Stimulated activated naive B cell treated with anti-CD40 and anti-IgM and Interleukin-4, amounts not matched to agents 10 μg/mL and 1 μg/mL and 100 μg/mL, for 72 hours (primary cell): ENCODE measurements around the gene ARHGAP12.
"Not testable (repeated sequence)": the region's sequence is repeated elsewhere in the genome, so short reads cannot be mapped to it uniquely, and the experiment has no call there.

Experiments
- ATAC-seq, 2 donors: fragments of 150-1000 bp; cut with Tn5 transposase; replicated peaks; 2 replicates each; pipeline ENCODE4 v1.10.0; 2021; ENCODE audit warnings: moderate library complexity in 1 of 2
- DNase-seq: peaks from one replicate; pipeline ENCODE4 v3.0.0; 2021
- H3K27ac Mint-ChIP-seq: one replicate; pipeline ENCODE4 v1.8.0; 2022; ENCODE audit warnings: mild to moderate bottlenecking, mixed read lengths
- H3K27me3 Mint-ChIP-seq, 2 donors: one replicate each; pipeline ENCODE4 v1.8.0; 2022; ENCODE audit warnings: mixed read lengths in 2 of 2
- H3K36me3 Mint-ChIP-seq, 2 donors: one replicate each; pipeline ENCODE4 v1.8.0; 2022; ENCODE audit warnings: mixed read lengths in 2 of 2, mild to moderate bottlenecking in 1 of 2
- H3K4me1 Mint-ChIP-seq, 2 donors: one replicate each; pipeline ENCODE4 v1.8.0; 2022; ENCODE audit warnings: mixed read lengths in 2 of 2, mild to moderate bottlenecking in 1 of 2
- H3K4me3 Mint-ChIP-seq, 2 donors: one replicate each; pipeline ENCODE4 v1.8.0; 2022; ENCODE audit warnings: mild to moderate bottlenecking in 2 of 2, mixed read lengths in 2 of 2, moderate library complexity in 1 of 2
- H3K9me3 Mint-ChIP-seq, 2 donors: one replicate each; pipeline ENCODE4 v1.8.0; 2022; ENCODE audit warnings: mixed read lengths in 2 of 2, mild to moderate bottlenecking in 1 of 2

The ARHGAP12 gene

GRCh38 chr10:31780717-31781116 is 147.9 kb downstream of the ARHGAP12 start:
- peaks cover 0 to 5% of the 10 kb centered on the region in 2 donors for H3K9me3 Mint-ChIP-seq
- H3K27ac Mint-ChIP-seq = no peak overlapping the region
- H3K27me3 Mint-ChIP-seq = peaks cover 4 to 8% of the 10 kb centered on the region in 2 donors
- no peak overlapping the region for H3K4me3 Mint-ChIP-seq
- DNase-seq (no peak), ATAC-seq (no peak)
- H3K36me3 Mint-ChIP-seq = no peaks in the 10 kb centered on the region
- H3K4me1 Mint-ChIP-seq = no peaks in the 10 kb centered on the region

DNA sequence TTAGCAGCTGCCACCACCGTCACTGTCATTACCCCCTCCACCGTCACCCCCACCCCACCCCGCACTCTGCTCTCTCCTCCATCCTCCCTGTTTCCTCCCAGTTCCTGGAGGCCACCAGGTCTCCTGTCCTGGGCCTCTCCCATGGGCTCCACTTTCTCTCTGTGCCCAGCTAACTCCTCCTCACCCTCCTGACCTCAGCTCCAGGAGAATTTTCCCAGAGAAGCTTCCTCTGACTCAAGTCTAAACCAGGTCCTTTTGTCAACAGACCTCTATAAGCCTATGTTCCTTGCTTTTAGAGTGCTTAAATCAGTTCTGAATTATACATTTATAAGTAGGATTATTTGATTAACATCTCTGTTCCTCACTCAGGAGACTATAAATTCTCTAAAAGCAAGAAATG is 150.0 kb downstream of the ARHGAP12 start:
- Mint-ChIP-seq H3K27me3 (peaks cover 4 to 8% of the 10 kb centered on the region in 2 donors), H3K36me3 (no peaks in the 10 kb centered on the region)
- no peak for DNase-seq

DNA sequence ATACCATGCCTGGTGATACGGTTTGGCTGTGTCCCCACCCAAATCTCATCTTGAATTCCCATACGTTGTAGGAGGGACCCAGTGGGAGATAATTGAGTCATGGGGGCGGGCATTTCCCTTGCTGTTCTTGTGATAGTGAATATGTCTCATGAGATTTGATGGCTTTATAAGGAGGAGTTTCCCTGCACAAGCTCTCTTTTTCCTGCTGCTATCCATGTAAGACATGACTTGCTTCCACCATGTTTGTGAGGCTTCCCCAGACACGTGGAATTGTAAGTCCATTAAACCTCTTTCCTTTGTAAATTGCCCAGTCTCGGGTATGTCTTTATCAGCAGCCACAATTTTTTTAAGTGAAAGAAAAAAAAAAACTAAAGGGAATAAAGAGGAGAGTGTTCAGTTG is 152.5 kb downstream of the ARHGAP12 start:
- no peaks in the 10 kb centered on the region for H3K36me3 Mint-ChIP-seq
- peaks cover 0 to 5% of the 10 kb centered on the region in 2 donors for H3K9me3 Mint-ChIP-seq
- ATAC-seq (no peak), DNase-seq (no peak)
- no peaks in the 10 kb centered on the region for H3K4me1 Mint-ChIP-seq
- peaks cover 4 to 8% of the 10 kb centered on the region in 2 donors for H3K27me3 Mint-ChIP-seq
- no peak overlapping the region for H3K4me3 Mint-ChIP-seq
- no peak overlapping the region for H3K27ac Mint-ChIP-seq

More for the DNA sequence above, 150.0 kb downstream of the ARHGAP12 start:
- Mint-ChIP-seq H3K4me1 (no peaks in the 10 kb centered on the region), H3K27ac (no peak overlapping the region), H3K9me3 (peaks cover 0 to 5% of the 10 kb centered on the region in 2 donors), H3K4me3 (no peak overlapping the region)
- ATAC-seq = no peak

DNA sequence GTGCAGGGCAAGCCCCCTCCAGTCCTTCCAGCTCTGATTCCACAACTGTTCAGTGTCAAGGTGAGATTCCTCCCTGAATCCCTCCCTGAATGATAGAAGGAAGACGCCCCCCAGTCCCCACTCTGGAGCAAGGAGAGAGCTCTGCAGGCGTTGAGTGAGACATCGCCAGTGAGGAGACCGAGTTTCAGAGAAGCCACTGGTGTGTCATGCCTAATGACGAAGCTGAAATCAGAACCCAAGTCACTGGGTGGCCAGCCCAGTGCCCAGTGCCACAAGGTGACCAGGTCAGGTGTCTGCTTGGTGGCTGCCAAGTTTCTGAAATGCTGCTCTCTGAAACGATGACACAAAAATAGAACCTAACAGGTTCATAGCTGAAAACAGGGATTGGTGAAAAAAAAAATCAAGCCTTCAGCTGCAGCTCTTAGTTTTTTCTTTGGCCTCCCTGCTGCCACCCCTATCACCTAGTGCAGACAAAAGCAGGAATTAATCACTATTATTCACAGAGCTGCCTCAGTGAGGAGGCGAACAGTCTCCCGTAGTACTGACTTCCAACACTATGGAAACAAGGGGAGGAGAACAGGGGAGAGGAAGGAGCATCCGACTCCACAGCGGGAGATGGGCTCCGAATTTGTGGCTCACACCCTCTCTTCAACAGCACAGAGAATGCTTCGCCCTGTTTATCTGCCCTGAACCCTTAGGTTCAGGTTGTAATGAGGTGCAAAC is 153.5 kb downstream of the ARHGAP12 start:
- Mint-ChIP-seq H3K9me3 (peaks cover 0 to 5% of the 10 kb centered on the region in 2 donors), H3K27me3 (no peaks in the 10 kb centered on the region), H3K4me1 (no peaks in the 10 kb centered on the region), H3K36me3 (no peaks in the 10 kb centered on the region), H3K4me3 (no peak overlapping the region), H3K27ac (no peak overlapping the region)
- DNase-seq (no peak), ATAC-seq (no peak)

DNA sequence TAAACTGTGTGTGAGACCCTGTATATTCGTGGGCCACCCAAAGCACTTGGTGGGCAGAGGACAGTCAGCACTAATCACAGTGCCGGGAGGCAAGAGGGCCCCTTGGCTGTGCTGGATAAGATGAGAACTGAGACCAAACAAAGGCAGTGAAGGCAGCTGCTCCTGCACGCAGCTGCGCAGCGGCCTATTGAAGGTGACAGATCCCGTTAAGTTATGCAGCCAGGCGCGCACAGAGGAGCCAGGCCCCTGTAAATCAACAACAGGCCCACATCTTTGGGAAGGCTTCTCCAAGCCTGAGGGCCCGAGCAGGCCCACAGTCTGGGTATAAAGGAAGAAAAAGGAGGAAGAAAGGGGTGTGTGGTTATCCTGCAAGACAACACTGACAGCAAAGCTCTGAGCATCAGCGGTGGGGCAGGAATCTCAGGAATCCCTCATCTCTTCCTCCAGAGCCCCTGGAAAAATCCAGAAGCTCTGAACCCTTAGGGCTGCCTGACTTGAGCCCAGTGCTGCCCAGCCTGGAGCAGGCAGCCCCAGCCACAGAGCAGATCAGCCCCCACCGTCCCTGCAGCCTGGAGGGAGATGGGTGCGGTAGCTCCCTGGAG is 154.2 kb downstream of the ARHGAP12 start:
- Mint-ChIP-seq H3K27ac (no peak overlapping the region), H3K9me3 (peaks cover 0 to 5% of the 10 kb centered on the region in 2 donors), H3K4me1 (no peaks in the 10 kb centered on the region), H3K27me3 (no peaks in the 10 kb centered on the region), H3K4me3 (no peak overlapping the region), H3K36me3 (no peaks in the 10 kb centered on the region)
- ATAC-seq (no peak), DNase-seq (no peak)

GRCh38 chr10:31773749-31774298 is 154.8 kb downstream of the ARHGAP12 start:
- no peaks in the 10 kb centered on the region for H3K36me3 Mint-ChIP-seq
- no peak for DNase-seq
- H3K4me3 Mint-ChIP-seq = no peak overlapping the region
- no peak for ATAC-seq
- H3K27ac Mint-ChIP-seq = no peak overlapping the region
- no peaks in the 10 kb centered on the region for H3K4me1 Mint-ChIP-seq
- no peaks in the 10 kb centered on the region for H3K27me3 Mint-ChIP-seq
- H3K9me3 Mint-ChIP-seq = peaks cover 0 to 5% of the 10 kb centered on the region in 2 donors

GRCh38 chr10:31771331-31771831 is 157.2 kb downstream of the ARHGAP12 start:
- DNase-seq (no peak), ATAC-seq (no peak)
- H3K4me3 Mint-ChIP-seq = no peak overlapping the region
- H3K36me3 Mint-ChIP-seq = no peaks in the 10 kb centered on the region
- H3K27me3 Mint-ChIP-seq = no peaks in the 10 kb centered on the region
- H3K9me3 Mint-ChIP-seq = peaks cover 0 to 4% of the 10 kb centered on the region in 2 donors
- no peak overlapping the region for H3K27ac Mint-ChIP-seq
- H3K4me1 Mint-ChIP-seq = no peaks in the 10 kb centered on the region

GRCh38 chr10:31770307-31770902 is 158.2 kb downstream of the ARHGAP12 start:
- Mint-ChIP-seq H3K4me1 (no peaks in the 10 kb centered on the region), H3K4me3 (no peak overlapping the region), H3K27ac (no peak overlapping the region), H3K9me3 (no peaks in the 10 kb centered on the region), H3K27me3 (peaks cover 0 to 4% of the 10 kb centered on the region in 2 donors), H3K36me3 (no peaks in the 10 kb centered on the region)
- ATAC-seq = peak; percentile 88 to 94
- DNase-seq = no peak

DNA sequence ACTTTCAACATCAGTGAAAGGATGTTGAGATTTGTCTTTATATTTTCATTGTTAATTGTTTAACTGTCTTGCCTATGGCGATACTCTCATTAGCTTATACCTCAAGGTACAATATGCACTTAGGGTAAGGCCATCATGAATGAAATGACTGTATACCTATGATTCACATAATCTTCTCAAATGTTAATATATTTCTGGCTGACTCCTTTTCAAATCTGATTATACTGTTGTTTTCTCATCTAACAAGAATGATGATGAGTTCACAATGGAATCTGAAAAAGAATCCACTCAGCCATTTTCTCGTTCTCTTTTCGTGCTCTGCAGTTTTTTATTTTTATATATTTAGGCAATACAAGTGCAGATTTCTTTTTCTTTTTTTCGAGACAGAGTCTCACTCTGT is 159.1 kb downstream of the ARHGAP12 start:
- H3K27me3 Mint-ChIP-seq = peaks cover 0 to 4% of the 10 kb centered on the region in 2 donors
- ATAC-seq = no peak
- H3K4me3 Mint-ChIP-seq = no peak overlapping the region
- H3K36me3 Mint-ChIP-seq = no peaks in the 10 kb centered on the region
- H3K4me1 Mint-ChIP-seq = no peaks in the 10 kb centered on the region
- peaks cover 0 to under 1% of the 10 kb centered on the region in 2 donors for H3K9me3 Mint-ChIP-seq
- no peak overlapping the region for H3K27ac Mint-ChIP-seq
- DNase-seq = no peak

DNA sequence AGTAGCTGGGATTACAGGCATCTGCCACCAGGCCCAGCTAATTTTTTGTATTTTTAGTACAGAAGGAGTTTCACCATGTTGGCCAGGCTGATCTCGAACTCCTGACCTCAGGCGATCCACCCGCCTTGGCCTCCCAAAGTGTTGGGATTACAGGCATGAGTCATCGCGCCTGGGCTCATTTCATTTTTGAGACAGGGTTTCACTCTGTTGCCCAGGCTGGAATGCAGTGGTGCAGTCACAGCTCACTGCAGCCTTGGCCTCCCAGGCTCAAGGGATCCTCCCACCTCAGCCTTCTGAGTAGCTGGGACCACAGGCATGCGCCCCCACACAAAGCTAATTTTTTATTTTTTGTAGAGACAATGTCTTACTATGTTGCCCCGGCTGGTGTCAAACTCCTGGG is 159.7 kb downstream of the ARHGAP12 start:
- H3K27ac Mint-ChIP-seq, ATAC-seq, DNase-seq, H3K36me3 Mint-ChIP-seq, H3K4me1 Mint-ChIP-seq, H3K27me3 Mint-ChIP-seq, H3K9me3 Mint-ChIP-seq, H3K4me3 Mint-ChIP-seq: not testable (repeated sequence)

DNA sequence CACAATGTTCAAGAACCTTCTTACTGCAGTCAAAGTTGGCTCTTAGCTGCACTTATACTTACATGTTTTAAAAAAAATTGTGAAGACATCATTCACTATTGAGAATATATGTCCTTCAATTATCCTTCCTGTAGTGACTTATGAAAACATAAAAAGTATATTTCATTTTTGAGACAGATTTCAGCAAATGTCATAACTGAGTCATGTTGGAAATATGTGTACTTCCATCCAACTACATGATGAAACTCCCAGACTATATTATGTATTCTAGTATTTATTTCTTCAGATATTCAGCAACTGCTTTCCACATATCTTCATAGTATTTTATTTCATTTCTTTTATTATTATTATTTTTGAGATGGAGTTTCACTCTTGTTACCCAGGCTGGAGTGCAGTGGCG is 160.2 kb downstream of the ARHGAP12 start:
- Mint-ChIP-seq H3K27me3 (peaks cover 0 to 4% of the 10 kb centered on the region in 2 donors), H3K36me3 (no peaks in the 10 kb centered on the region), H3K9me3 (peaks cover 0 to 2% of the 10 kb centered on the region in 2 donors), H3K4me1 (no peaks in the 10 kb centered on the region), H3K27ac (no peak overlapping the region), H3K4me3 (no peak overlapping the region)
- DNase-seq = no peak
- ATAC-seq = no peak

DNA sequence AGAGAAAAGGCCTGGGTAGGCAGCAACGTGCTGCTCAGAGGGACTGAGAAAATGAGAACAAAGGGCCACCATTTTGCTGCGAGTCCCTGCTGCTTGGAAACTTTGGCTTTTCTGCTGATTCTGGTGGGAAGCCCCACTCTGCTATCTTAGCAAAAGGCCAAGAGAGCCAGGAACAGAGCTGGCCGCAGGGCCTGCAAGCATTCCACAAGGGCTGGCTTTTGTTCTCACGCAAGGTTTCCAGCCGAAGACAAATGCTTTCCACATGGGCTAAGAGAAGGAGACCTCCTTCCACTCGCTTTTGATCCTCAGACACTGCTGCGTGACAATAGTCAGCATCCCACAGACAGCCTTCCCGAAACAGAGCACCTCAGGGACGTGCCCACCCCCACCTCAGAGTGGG is 163.1 kb downstream of the ARHGAP12 start:
- Mint-ChIP-seq H3K27ac (no peak overlapping the region), H3K36me3 (no peaks in the 10 kb centered on the region), H3K27me3 (peaks cover 0 to 4% of the 10 kb centered on the region in 2 donors), H3K4me1 (peaks cover 2 to 10% of the 10 kb centered on the region in 2 donors), H3K4me3 (no peak overlapping the region), H3K9me3 (peaks cover 0 to 2% of the 10 kb centered on the region in 2 donors)
- no peak for DNase-seq
- no peak for ATAC-seq

GRCh38 chr10:31762316-31762715 is 166.3 kb downstream of the ARHGAP12 start:
- Mint-ChIP-seq H3K4me1 (peaks cover 6 to 19% of the 10 kb centered on the region in 2 donors), H3K27ac (no peak overlapping the region), H3K9me3 (peaks cover 0 to 2% of the 10 kb centered on the region in 2 donors), H3K4me3 (no peak overlapping the region), H3K36me3 (no peaks in the 10 kb centered on the region), H3K27me3 (peaks cover 0 to 4% of the 10 kb centered on the region in 2 donors)
- ATAC-seq = no peak
- DNase-seq = no peak

- H3K4me3 Mint-ChIP-seq = peak overlapping the region in 1 of 2 donors; percentile 95
- H3K27me3 Mint-ChIP-seq = peaks cover 0 to 4% of the 10 kb centered on the region in 2 donors
- peaks cover 0 to 2% of the 10 kb centered on the region in 2 donors for H3K9me3 Mint-ChIP-seq
- H3K36me3 Mint-ChIP-seq = no peaks in the 10 kb centered on the region
- ATAC-seq (no peak), DNase-seq (no peak)
- peak overlapping the region; percentile 1 for H3K27ac Mint-ChIP-seq
- H3K4me1 Mint-ChIP-seq = peaks cover 6 to 19% of the 10 kb centered on the region in 2 donors
Measured at GRCh38 chr10:31761156-31761555, 167.5 kb downstream of the ARHGAP12 start.
